ENCODE data around the gene RIN3. TPM values are rescaled to one million over a fixed set of nuclear protein-coding genes. Genes with fewer than 3 reads are reported as not detected.
A peak's percentile ranks its signal among the peaks of the same experiment; 100 is the strongest.

Gene RIN3
- total RNA-seq, 1 donor from 2014 or later, result 70.6 TPM

GRCh38 chr14:92520102-92521057 lies 6.8 kb downstream of the RIN3 start:
- ATAC-seq (peak; percentile 49 to 68), DNase-seq (no peak)
- H3K4me1 ChIP-seq, result peaks cover 67% of the 10 kb centered on the region
- H3K4me3 ChIP-seq, result no peak overlapping the region
- TF ChIP-seq CTCF (IDR thresholded peaks at IDR 0.05), result no peak
- no peak overlapping the region for H3K27ac ChIP-seq
- no peaks in the 10 kb centered on the region for H3K9me3 ChIP-seq
- no peaks in the 10 kb centered on the region for H3K36me3 ChIP-seq
- intact Hi-C loops (cut with DNase I), result no loop called here
- H3K27me3 ChIP-seq (ENCODE audit: low read depth), result no peaks in the 10 kb centered on the region

GRCh38 chr14:92521058-92521415 lies 7.5 kb downstream of the RIN3 start:
- ATAC-seq (no peak), DNase-seq (no peak)
- no peak for TF ChIP-seq CTCF (IDR thresholded peaks at IDR 0.05)
- intact Hi-C loops (cut with DNase I), result no loop called here
- H3K4me3 ChIP-seq, result no peak overlapping the region
- no peaks in the 10 kb centered on the region for H3K27me3 ChIP-seq (ENCODE audit: low read depth)
- H3K4me1 ChIP-seq, result peaks cover 64% of the 10 kb centered on the region
- H3K9me3 ChIP-seq, result no peaks in the 10 kb centered on the region
- H3K27ac ChIP-seq, result no peak overlapping the region
- no peaks in the 10 kb centered on the region for H3K36me3 ChIP-seq

GRCh38 chr14:92523752-92524151 lies 10.2 kb downstream of the RIN3 start:
- H3K27me3 ChIP-seq (ENCODE audit: low read depth), result no peaks in the 10 kb centered on the region
- intact Hi-C loops (cut with DNase I), result no loop called here
- ATAC-seq, result no peak
- H3K4me3 ChIP-seq, result no peak overlapping the region
- no peak for DNase-seq
- TF ChIP-seq CTCF (IDR thresholded peaks at IDR 0.05), result no peak
- H3K4me1 ChIP-seq, result peaks cover 43% of the 10 kb centered on the region
- H3K36me3 ChIP-seq, result no peaks in the 10 kb centered on the region
- H3K27ac ChIP-seq, result no peak overlapping the region
- H3K9me3 ChIP-seq, result no peaks in the 10 kb centered on the region

DNA sequence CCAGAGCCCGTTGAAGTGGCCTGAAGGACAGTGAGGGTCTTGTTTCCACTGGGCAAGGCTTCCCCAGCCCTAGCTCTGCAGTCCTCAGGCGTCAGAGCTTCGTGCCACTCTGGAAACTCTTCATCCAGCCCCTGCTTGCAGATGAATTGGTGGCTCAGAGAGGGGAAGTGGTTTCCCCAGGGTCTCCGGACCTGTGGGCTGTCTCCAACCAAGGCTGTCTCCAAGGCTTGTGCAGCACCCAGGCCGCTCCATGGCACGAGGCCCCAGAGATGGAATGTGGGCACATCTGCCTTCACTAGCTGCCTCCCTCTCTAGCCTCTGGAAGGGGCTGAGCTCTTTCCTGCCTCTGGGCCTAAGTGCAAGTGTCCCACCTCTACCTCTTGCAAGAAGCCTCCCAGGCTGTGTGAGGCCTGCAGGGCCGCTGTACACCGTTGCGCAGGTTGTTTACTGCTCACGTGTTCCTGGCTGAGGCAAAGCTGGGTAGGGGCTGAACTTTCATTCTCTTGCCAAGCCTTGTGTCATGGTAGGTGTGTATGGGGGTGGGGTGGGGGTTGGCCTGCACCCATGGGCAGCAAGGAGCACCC lies 11.1 kb downstream of the RIN3 start:
- Histone ChIP-seq H3K9me3 (no peaks in the 10 kb centered on the region), H3K27me3 (ENCODE audit: low read depth) (no peaks in the 10 kb centered on the region), H3K4me3 (no peak overlapping the region), H3K36me3 (no peaks in the 10 kb centered on the region), H3K27ac (no peak overlapping the region), H3K4me1 (peaks cover 34% of the 10 kb centered on the region)
- intact Hi-C loops (cut with DNase I), result no loop called here
- DNase-seq (no peak), ATAC-seq (peak; percentile 6 to 16)
- TF ChIP-seq CTCF (IDR thresholded peaks at IDR 0.05), result no peak

- H3K4me3 ChIP-seq, result no peak overlapping the region
- H3K4me1 ChIP-seq, result peaks cover 31% of the 10 kb centered on the region
- DNase-seq, result no peak
- no peaks in the 10 kb centered on the region for H3K9me3 ChIP-seq
- no peaks in the 10 kb centered on the region for H3K36me3 ChIP-seq
- no peaks in the 10 kb centered on the region for H3K27me3 ChIP-seq (ENCODE audit: low read depth)
- no peak for TF ChIP-seq CTCF (IDR thresholded peaks at IDR 0.05)
- no peak overlapping the region for H3K27ac ChIP-seq
- intact Hi-C loops (cut with DNase I), result no loop called here
- peak; percentile 24 to 32 for ATAC-seq
Measured at GRCh38 chr14:92525322-92526095, 11.9 kb downstream of the RIN3 start.

Measured in lower lobe of right lung (tissue), 2 donors.